ENCODE data around the gene BRINP1.

BRINP1 gene

GRCh38 chr9:119278171-119278570, 91.1 kb downstream of the BRINP1 start:
- no peak for DNase-seq (ENCODE audit: low read depth in 1 of 2, low spot score in 1 of 2)

DNA sequence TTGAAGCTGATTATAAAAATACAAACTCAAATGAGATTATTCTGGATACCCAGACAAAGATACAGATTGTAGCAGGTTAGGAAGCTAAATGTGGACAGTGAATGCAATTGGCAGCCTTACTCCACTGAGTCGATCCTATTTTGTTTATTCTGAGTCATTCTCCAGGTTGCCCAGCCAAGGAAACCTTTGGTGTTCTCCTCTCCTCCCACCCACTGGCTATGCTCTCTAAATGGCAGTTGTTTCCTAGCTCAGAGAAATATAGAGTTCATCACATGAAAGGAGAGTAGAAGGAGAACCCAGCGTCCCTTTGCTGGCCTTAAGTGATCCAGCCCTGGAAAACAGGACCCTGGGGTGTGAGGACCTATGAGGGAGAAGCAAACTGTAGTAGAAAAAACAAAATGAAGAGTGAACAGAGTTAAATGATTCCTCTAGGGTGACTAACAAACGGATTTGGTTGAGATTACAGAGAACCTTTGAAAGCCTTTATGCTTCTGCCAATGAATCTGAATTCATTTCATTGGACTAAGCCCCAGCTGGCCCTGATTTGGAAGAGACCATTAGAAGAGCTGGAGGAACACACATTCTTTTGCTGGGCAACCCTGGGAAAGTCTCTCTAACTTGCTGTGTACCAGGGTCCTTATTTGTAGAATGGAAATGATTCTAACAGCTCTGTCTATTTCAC, 95.1 kb downstream of the BRINP1 start:
- H3K27ac ChIP-seq (replicated peaks), result no peak overlapping the region
- no peak for TF ChIP-seq GABPA (IDR thresholded peaks at IDR 0.05; ENCODE audit: low read depth)
- no peak for TF ChIP-seq SPI1 (IDR thresholded peaks at IDR 0.05; ENCODE audit: borderline replicate concordance, low read depth)
- TF ChIP-seq, protein P1, sequence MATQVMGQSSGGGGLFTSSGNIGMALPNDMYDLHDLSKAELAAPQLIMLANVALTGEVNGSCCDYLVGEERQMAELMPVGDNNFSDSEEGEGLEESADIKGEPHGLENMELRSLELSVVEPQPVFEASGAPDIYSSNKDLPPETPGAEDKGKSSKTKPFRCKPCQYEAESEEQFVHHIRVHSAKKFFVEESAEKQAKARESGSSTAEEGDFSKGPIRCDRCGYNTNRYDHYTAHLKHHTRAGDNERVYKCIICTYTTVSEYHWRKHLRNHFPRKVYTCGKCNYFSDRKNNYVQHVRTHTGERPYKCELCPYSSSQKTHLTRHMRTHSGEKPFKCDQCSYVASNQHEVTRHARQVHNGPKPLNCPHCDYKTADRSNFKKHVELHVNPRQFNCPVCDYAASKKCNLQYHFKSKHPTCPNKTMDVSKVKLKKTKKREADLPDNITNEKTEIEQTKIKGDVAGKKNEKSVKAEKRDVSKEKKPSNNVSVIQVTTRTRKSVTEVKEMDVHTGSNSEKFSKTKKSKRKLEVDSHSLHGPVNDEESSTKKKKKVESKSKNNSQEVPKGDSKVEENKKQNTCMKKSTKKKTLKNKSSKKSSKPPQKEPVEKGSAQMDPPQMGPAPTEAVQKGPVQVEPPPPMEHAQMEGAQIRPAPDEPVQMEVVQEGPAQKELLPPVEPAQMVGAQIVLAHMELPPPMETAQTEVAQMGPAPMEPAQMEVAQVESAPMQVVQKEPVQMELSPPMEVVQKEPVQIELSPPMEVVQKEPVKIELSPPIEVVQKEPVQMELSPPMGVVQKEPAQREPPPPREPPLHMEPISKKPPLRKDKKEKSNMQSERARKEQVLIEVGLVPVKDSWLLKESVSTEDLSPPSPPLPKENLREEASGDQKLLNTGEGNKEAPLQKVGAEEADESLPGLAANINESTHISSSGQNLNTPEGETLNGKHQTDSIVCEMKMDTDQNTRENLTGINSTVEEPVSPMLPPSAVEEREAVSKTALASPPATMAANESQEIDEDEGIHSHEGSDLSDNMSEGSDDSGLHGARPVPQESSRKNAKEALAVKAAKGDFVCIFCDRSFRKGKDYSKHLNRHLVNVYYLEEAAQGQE (IDR thresholded peaks at IDR 0.05; ENCODE audit: insufficient replicate concordance, low read depth), result no peak
- TF ChIP-seq POLR2AphosphoS5 (IDR thresholded peaks at IDR 0.05; ENCODE audit: low read depth), result no peak

More at GRCh38 chr9:119278171-119278570, 91.1 kb downstream of the BRINP1 start:
- TF ChIP-seq, protein P1 (IDR thresholded peaks at IDR 0.05; ENCODE audit: insufficient replicate concordance, low read depth), result no peak
- TF ChIP-seq CTCF (IDR thresholded peaks at IDR 0.05; ENCODE audit: insufficient read depth, low read length), result no peak
- no peak for TF ChIP-seq SPI1 (IDR thresholded peaks at IDR 0.05; ENCODE audit: borderline replicate concordance, low read depth)
- TF ChIP-seq GABPA (IDR thresholded peaks at IDR 0.05; ENCODE audit: low read depth), result no peak
- no peak for TF ChIP-seq POLR2AphosphoS5 (IDR thresholded peaks at IDR 0.05; ENCODE audit: low read depth)
- no peak overlapping the region for H3K27ac ChIP-seq (replicated peaks)
- H3K27me3 ChIP-seq (ENCODE audit: insufficient read depth, poor library complexity, severe bottlenecking), result no peaks in the 10 kb centered on the region
- no peak overlapping the region for H3K4me3 ChIP-seq (replicated peaks; ENCODE audit: insufficient read depth, low read length)

GRCh38 chr9:119273325-119273904, 95.8 kb downstream of the BRINP1 start:
- no peak for TF ChIP-seq GABPA (IDR thresholded peaks at IDR 0.05; ENCODE audit: low read depth)
- TF ChIP-seq SPI1 (IDR thresholded peaks at IDR 0.05; ENCODE audit: borderline replicate concordance, low read depth), result no peak
- no peak for TF ChIP-seq CTCF (IDR thresholded peaks at IDR 0.05; ENCODE audit: insufficient read depth, low read length)
- TF ChIP-seq POLR2AphosphoS5 (IDR thresholded peaks at IDR 0.05; ENCODE audit: low read depth), result no peak
- TF ChIP-seq, protein P1 (IDR thresholded peaks at IDR 0.05; ENCODE audit: insufficient replicate concordance, low read depth), result no peak
- Histone ChIP-seq H3K4me3 (replicated peaks; ENCODE audit: insufficient read depth, low read length) (no peak overlapping the region), H3K27ac (replicated peaks) (no peak overlapping the region), H3K27me3 (ENCODE audit: insufficient read depth, poor library complexity, severe bottlenecking) (no peaks in the 10 kb centered on the region)
- DNase-seq (ENCODE audit: low read depth in 1 of 2, low spot score in 1 of 2), result no peak

More for the DNA sequence above, 95.1 kb downstream of the BRINP1 start:
- no peaks in the 10 kb centered on the region for H3K27me3 ChIP-seq (ENCODE audit: insufficient read depth, poor library complexity, severe bottlenecking)
- DNase-seq (ENCODE audit: low read depth in 1 of 2, low spot score in 1 of 2), result no peak
- H3K4me3 ChIP-seq (replicated peaks; ENCODE audit: insufficient read depth, low read length), result no peak overlapping the region

Measured in HL-60 (cell line).